Sigmoid colon (tissue), 3 donors: ENCODE data around the gene PLA2G6.

Experiments used
- POLR2A ChIP-seq, 2 donors: fragments of 450-650 bp; IDR thresholded peaks; one replicate each; pipeline ENCODE4 v1.6.1; 2016; ENCODE audit warnings: antibody characterized with exemption in 2 of 2, mild to moderate bottlenecking in 2 of 2, moderate library complexity in 2 of 2
- TF ChIP-seq, protein P1 (sequence below), 4 experiments: fragments of 450-650 bp in 3 of 4; fragments of 200-600 bp in 1 of 4; IDR thresholded peaks; one replicate each; pipeline ENCODE4 v1.5.1; 2016 to 2019; ENCODE audit warnings: antibody characterized with exemption in 4 of 4, mild to moderate bottlenecking in 3 of 4, moderate library complexity in 2 of 4

DNA sequence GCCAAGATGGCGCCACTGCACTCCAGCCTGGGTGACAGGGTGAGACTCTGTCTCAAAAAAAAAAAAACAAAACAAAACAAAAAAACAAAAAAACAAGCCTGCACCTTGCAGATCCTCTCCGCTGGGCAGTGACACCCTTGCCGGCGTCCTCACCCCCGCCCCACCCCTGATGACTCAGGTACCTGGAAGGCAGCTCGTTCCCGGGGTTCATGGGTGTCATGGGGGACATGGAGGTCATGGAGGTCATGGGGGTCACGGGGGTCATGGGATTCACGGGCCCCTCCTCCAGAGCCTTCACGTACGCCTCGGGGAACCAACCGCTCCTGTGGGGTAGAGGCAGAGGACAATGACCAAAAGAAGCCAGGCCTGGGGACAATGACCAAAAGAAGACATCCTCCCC, 94.7 kb downstream of the PLA2G6 start:
- no peak for TF ChIP-seq POLR2A (IDR thresholded peaks at IDR 0.05)
- TF ChIP-seq, protein P1, sequence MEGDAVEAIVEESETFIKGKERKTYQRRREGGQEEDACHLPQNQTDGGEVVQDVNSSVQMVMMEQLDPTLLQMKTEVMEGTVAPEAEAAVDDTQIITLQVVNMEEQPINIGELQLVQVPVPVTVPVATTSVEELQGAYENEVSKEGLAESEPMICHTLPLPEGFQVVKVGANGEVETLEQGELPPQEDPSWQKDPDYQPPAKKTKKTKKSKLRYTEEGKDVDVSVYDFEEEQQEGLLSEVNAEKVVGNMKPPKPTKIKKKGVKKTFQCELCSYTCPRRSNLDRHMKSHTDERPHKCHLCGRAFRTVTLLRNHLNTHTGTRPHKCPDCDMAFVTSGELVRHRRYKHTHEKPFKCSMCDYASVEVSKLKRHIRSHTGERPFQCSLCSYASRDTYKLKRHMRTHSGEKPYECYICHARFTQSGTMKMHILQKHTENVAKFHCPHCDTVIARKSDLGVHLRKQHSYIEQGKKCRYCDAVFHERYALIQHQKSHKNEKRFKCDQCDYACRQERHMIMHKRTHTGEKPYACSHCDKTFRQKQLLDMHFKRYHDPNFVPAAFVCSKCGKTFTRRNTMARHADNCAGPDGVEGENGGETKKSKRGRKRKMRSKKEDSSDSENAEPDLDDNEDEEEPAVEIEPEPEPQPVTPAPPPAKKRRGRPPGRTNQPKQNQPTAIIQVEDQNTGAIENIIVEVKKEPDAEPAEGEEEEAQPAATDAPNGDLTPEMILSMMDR (IDR thresholded peaks at IDR 0.05), result no peak
